Measurements from ENCODE around the gene FANCE. TPM values are rescaled to one million over a fixed set of nuclear protein-coding genes. Genes with fewer than 3 reads are reported as not detected.
"Not testable (repeated sequence)": the region's sequence is repeated elsewhere in the genome, so short reads cannot be mapped to it uniquely, and the experiment has no call there.

FANCE gene
- total RNA-seq, 1 experiment from 2014 or later, result 19.2 TPM

- no peaks in the 10 kb centered on the region for H3K9me3 ChIP-seq (ENCODE audit: low read depth, low read length, poor library complexity, severe bottlenecking)
- TF ChIP-seq, protein P1, sequence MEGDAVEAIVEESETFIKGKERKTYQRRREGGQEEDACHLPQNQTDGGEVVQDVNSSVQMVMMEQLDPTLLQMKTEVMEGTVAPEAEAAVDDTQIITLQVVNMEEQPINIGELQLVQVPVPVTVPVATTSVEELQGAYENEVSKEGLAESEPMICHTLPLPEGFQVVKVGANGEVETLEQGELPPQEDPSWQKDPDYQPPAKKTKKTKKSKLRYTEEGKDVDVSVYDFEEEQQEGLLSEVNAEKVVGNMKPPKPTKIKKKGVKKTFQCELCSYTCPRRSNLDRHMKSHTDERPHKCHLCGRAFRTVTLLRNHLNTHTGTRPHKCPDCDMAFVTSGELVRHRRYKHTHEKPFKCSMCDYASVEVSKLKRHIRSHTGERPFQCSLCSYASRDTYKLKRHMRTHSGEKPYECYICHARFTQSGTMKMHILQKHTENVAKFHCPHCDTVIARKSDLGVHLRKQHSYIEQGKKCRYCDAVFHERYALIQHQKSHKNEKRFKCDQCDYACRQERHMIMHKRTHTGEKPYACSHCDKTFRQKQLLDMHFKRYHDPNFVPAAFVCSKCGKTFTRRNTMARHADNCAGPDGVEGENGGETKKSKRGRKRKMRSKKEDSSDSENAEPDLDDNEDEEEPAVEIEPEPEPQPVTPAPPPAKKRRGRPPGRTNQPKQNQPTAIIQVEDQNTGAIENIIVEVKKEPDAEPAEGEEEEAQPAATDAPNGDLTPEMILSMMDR (conservative IDR thresholded peaks at IDR 0.05; ENCODE audit: low read depth, low read length), result no peak
- no peak for TF ChIP-seq EZH2 (IDR thresholded peaks at IDR 0.05; ENCODE audit: borderline replicate concordance, low read depth, low read length, poor library complexity, severe bottlenecking)
- DNase-seq (ENCODE audit: low spot score), result no peak
- no peaks in the 10 kb centered on the region for H3K4me1 ChIP-seq (ENCODE audit: insufficient read depth, low read length, poor library complexity, severe bottlenecking)
- CTCF ChIA-PET, result interaction anchor here (0.7 kb wide), 2 partner anchors 10 to 14 kb away, joined by 4 read pairs; no protein-coding TSS in a partner anchor
- POLR2A ChIA-PET (ENCODE audit: low non-redundant PET), result no interaction called here
- H3K27me3 ChIP-seq (replicated peaks; ENCODE audit: insufficient read depth, low read depth, low read length, poor library complexity), result no peaks in the 10 kb centered on the region
- intact Hi-C loops (cut with micrococcal nuclease; ENCODE audit: unreplicated experiment), result no loop called here
- H3K36me3 ChIP-seq (ENCODE audit: insufficient read depth, low read length, poor library complexity, severe bottlenecking), result no peaks in the 10 kb centered on the region
- H3K27ac ChIP-seq (ENCODE audit: low read depth, low read length, poor library complexity, severe bottlenecking), result no peak overlapping the region
- no peak overlapping the region for H3K4me3 ChIP-seq (ENCODE audit: low read depth, low read length, poor library complexity, severe bottlenecking)
- BruUV-seq (replicated peaks), result no TSS peak
Observed at GRCh38 chr6:35435074-35435837, 16.9 kb upstream of the FANCE start.

- H3K4me3 ChIP-seq (ENCODE audit: low read depth, low read length, poor library complexity, severe bottlenecking), result no peak overlapping the region
- H3K4me1 ChIP-seq (ENCODE audit: insufficient read depth, low read length, poor library complexity, severe bottlenecking), result no peaks in the 10 kb centered on the region
- CTCF ChIA-PET, result no interaction called here
- BruUV-seq (replicated peaks), result no TSS peak
- no peaks in the 10 kb centered on the region for H3K9me3 ChIP-seq (ENCODE audit: low read depth, low read length, poor library complexity, severe bottlenecking)
- no peak for DNase-seq (ENCODE audit: low spot score)
- TF ChIP-seq, protein P1 (conservative IDR thresholded peaks at IDR 0.05; ENCODE audit: low read depth, low read length), result no peak
- TF ChIP-seq EZH2 (IDR thresholded peaks at IDR 0.05; ENCODE audit: borderline replicate concordance, low read depth, low read length, poor library complexity, severe bottlenecking), result no peak
- intact Hi-C loops (cut with micrococcal nuclease; ENCODE audit: unreplicated experiment), result no loop called here
- H3K36me3 ChIP-seq (ENCODE audit: insufficient read depth, low read length, poor library complexity, severe bottlenecking), result no peaks in the 10 kb centered on the region
- no peaks in the 10 kb centered on the region for H3K27me3 ChIP-seq (replicated peaks; ENCODE audit: insufficient read depth, low read depth, low read length, poor library complexity)
- no peak overlapping the region for H3K27ac ChIP-seq (ENCODE audit: low read depth, low read length, poor library complexity, severe bottlenecking)
- POLR2A ChIA-PET (ENCODE audit: low non-redundant PET), result no interaction called here
Observed at GRCh38 chr6:35436071-35436857, 15.9 kb upstream of the FANCE start.

DNA sequence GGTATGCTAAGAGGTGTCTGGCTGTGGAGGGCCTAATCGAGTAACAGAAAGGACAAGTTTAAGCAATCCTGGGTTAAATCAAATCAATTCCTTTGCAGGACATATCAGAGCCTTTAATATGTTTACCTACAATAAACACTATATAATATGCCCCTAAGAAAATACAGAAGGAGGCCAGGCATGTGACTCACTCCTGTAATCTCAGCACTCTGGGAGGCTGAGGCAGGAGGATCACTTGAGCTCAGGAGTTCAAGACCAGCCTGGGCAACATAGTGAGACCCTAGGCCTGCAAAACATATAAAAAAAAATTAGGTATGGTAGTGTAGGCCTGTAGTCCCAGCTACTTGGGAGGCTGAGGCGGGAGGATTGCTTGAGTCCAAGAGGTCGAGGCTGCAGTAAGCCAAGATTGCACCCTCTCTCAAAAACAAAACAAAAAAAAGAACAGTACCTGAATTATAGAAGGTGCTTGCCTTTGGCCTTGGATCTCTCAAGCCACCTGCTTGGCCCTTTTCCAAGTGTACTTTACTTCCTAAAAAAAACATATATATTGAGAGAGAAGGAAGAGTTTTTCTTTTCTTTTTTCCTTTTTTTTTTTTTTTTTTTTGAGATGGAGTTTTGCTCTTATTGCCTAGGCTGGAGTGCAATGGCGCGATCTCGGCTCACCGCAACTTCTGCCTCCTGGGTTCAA lies 13.6 kb upstream of the FANCE start:
- H3K27ac ChIP-seq (ENCODE audit: low read depth, low read length, poor library complexity, severe bottlenecking); DNase-seq (ENCODE audit: low spot score); BruUV-seq (replicated peaks); H3K4me1 ChIP-seq (ENCODE audit: insufficient read depth, low read length, poor library complexity, severe bottlenecking); CTCF ChIA-PET; H3K27me3 ChIP-seq (replicated peaks; ENCODE audit: insufficient read depth, low read depth, low read length, poor library complexity); H3K4me3 ChIP-seq (ENCODE audit: low read depth, low read length, poor library complexity, severe bottlenecking); POLR2A ChIA-PET (ENCODE audit: low non-redundant PET); H3K36me3 ChIP-seq (ENCODE audit: insufficient read depth, low read length, poor library complexity, severe bottlenecking); intact Hi-C loops (cut with micrococcal nuclease; ENCODE audit: unreplicated experiment); H3K9me3 ChIP-seq (ENCODE audit: low read depth, low read length, poor library complexity, severe bottlenecking): not testable (repeated sequence)

All from A673 (cell line).